VCaP (cell line): ENCODE data around the gene PHF21B.

Experiments used
- H3K27ac ChIP-seq: fragments of 450-650 bp; 2 replicates; pipeline ENCODE4 v1.5.1; 2017
- CTCF ChIP-seq: fragments of 450-650 bp; conservative IDR thresholded peaks from 2 replicates; pipeline ENCODE4 v1.5.1; 2017; ENCODE audit warnings: mild to moderate bottlenecking, moderate library complexity

PHF21B gene

GRCh38 chr22:44947049-44947448 is 62.8 kb downstream of the PHF21B start:
- H3K27ac ChIP-seq = no peak overlapping the region
- TF ChIP-seq CTCF = no peak

GRCh38 chr22:44944883-44945601 is 64.8 kb downstream of the PHF21B start:
- H3K27ac ChIP-seq = no peak overlapping the region
- no peak for TF ChIP-seq CTCF

- no peak for TF ChIP-seq CTCF
Measured at GRCh38 chr22:44943701-44944324, 66.0 kb downstream of the PHF21B start.

GRCh38 chr22:44942979-44943700 is 66.7 kb downstream of the PHF21B start:
- H3K27ac ChIP-seq = no peak overlapping the region
- no peak for TF ChIP-seq CTCF

More at GRCh38 chr22:44943701-44944324, 66.0 kb downstream of the PHF21B start:
- H3K27ac ChIP-seq = no peak overlapping the region

GRCh38 chr22:44942056-44942455 is 67.7 kb downstream of the PHF21B start:
- TF ChIP-seq CTCF = no peak
- no peak overlapping the region for H3K27ac ChIP-seq

- H3K27ac ChIP-seq = no peak overlapping the region
- no peak for TF ChIP-seq CTCF
Measured at GRCh38 chr22:44941207-44941606, 68.6 kb downstream of the PHF21B start.

- no peak overlapping the region for H3K27ac ChIP-seq
- TF ChIP-seq CTCF = no peak
Measured at GRCh38 chr22:44940130-44940529, 69.7 kb downstream of the PHF21B start.
